ENCODE results near the gene FOXN1. TPM values are rescaled to one million over a fixed set of nuclear protein-coding genes. Genes with fewer than 3 reads are reported as not detected.

The FOXN1 gene
- total and polyA plus RNA-seq, 10 of the 15 experiments (the other 5 are each of a cell fraction or from before 2014, with no cell fraction given), result not detected

- TF ChIP-seq USF2 (IDR thresholded peaks at IDR 0.05; ENCODE audit: borderline replicate concordance, low read depth, low read length) (no peak), ZNF687 (IDR thresholded peaks at IDR 0.05) (peak; percentile 95), NFYB (IDR thresholded peaks at IDR 0.05; ENCODE audit: insufficient read depth, low read depth, low read length) (no peak), MTA3 (IDR thresholded peaks at IDR 0.05; ENCODE audit: borderline replicate concordance, low read length) (peak; percentile 69; the same call in 1 of the 2 replicates), CREM (IDR thresholded peaks at IDR 0.05; ENCODE audit: low read depth) (no peak), FOXK2 (IDR thresholded peaks at IDR 0.05) (peak; percentile 66), BCL11A (IDR thresholded peaks at IDR 0.05; ENCODE audit: low read depth, low read length) (0 out of 2 replicates have a peak, but pooled peaks have one; percentile 14), ATF3 (IDR thresholded peaks at IDR 0.05; ENCODE audit: borderline replicate concordance, extremely low read depth, low read depth, low read length) (no peak), POU2F2 (IDR thresholded peaks at IDR 0.05; ENCODE audit: borderline replicate concordance, low read depth, low read length) (peak; percentile 14; the same call in 2 of the 3 replicates), ZNF274 (IDR thresholded peaks at IDR 0.05; ENCODE audit: insufficient read depth, insufficient read length) (no peak), ZNF384 (IDR thresholded peaks at IDR 0.05; ENCODE audit: borderline replicate concordance, low read depth, low read length) (no peak), SUPT20H (IDR thresholded peaks at IDR 0.05; ENCODE audit: borderline replicate concordance, control insufficient read depth, low read depth, low read length) (no peak), NFXL1 (IDR thresholded peaks at IDR 0.05; ENCODE audit: borderline replicate concordance) (no peak), SPI1 (IDR thresholded peaks at IDR 0.05; ENCODE audit: borderline replicate concordance, insufficient read depth, low read depth, low read length) (peak; percentile 31; the same call in 1 of the 2 replicates), USF1 (IDR thresholded peaks at IDR 0.05; ENCODE audit: borderline replicate concordance, extremely low read length, insufficient read depth, low read depth, low read length) (no peak), IKZF1 (conservative IDR thresholded peaks at IDR 0.05) (peak; percentile 9; the same call in 1 of the 2 replicates), RELB (IDR thresholded peaks at IDR 0.05; ENCODE audit: low read depth) (peak; percentile 97), TCF12 (IDR thresholded peaks at IDR 0.05; ENCODE audit: low read depth, low read length) (peak; percentile 78), ZNF207 (IDR thresholded peaks at IDR 0.05; ENCODE audit: borderline replicate concordance) (0 out of 2 replicates have a peak, but pooled peaks have one; percentile 55), IRF3 (IDR thresholded peaks at IDR 0.05) (peak; percentile 9; the same call in 1 of the 2 replicates)
Observed at GRCh38 chr17:28500712-28501379, 5.3 kb upstream of the FOXN1 start (continued).

Measured in GM12878 (cell line).